ENCODE data around the gene GRB2. TPM values are rescaled to one million over a fixed set of nuclear protein-coding genes. Genes with fewer than 3 reads are reported as not detected.
"Not testable (repeated sequence)": the region's sequence is repeated elsewhere in the genome, so short reads cannot be mapped to it uniquely, and the experiment has no call there.

GRB2 gene
- total RNA-seq, 1 experiment from 2014 or later, result 95.9 TPM

DNA sequence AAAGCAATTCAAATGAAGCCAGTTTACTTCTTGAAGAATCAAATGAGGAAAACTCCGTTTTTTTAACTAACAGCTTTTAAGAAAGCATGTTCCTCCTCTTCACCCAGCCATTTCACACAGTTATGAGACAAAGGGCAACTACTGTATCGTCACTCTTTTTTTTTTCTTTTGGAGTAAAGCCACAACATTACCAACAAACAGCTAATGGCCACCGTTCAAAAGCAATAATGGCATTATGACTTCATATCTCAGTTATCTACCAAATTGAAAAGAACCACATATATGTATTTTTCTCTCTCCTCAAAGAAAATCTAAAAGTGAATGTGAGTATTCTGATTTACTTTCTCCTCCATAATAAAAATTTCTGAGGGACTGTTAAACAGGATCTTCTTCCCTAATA is 14.5 kb downstream of the GRB2 start:
- no peak for DNase-seq (ENCODE audit: extremely low read depth, low read depth)

DNA sequence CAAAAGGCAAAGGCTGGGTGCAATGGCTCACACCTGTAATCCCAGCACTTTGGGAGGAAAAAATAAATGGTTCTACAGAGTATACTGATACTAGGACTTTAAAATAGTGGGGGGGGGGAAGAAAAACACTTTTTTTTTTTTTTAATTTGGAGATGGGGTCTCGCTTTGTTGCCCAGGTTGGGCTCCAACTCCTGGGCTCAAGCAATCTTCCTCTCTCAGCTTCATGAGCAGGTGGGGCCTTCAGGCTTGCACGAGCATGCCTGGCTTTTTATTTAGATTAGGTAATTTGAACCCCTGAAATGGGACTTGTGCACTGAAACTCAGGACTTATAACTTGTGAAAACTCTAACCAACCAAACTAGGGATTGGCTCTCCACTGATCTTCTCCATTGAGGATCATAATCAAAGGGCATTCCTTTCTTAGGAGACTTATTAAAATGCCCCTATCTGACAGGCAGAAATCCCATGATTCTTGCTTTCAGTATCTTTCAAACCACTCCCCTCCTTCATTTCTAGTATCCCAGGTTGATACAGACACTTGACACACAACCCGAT is 16.9 kb downstream of the GRB2 start:
- no peak for DNase-seq (ENCODE audit: extremely low read depth, low read depth)

DNA sequence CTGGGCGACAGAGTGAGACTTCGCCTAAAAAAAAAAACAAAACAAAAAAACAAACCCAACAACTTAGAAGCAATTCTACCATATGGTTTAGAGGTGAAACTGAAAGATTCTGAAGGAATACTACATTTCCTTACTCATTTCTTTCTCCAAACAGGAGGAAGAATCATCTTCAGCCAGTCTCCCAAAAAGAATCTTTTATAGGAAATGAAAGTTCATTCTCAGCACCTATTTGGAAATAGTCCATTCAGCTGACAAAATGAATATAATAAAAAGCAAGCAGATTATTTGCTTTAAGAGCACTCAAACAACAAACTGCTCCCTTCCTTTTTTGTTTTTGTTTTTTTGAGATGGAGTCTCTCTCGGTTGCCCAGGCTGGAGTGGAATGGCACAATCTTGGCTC is 17.7 kb downstream of the GRB2 start:
- no peak for DNase-seq (ENCODE audit: extremely low read depth, low read depth)

DNA sequence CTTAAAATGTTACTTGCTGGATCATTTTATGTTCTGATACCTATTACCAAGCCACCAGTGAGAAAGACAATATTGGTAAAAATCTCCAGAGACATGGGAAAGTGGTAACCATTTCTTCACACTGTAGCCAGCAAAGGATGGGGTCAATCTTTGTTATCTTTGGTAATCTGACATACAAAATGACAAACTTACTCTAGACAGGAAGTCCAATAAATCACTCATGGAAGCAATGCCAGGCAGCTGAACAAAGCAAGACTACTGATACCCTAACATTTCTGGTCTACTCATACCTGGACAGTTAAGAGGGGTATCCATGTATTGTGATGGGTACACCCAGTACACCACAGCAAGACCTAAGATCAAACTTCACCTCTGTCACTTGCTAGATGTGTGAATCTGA is 19.0 kb downstream of the GRB2 start:
- no peak for DNase-seq (ENCODE audit: extremely low read depth, low read depth)

DNA sequence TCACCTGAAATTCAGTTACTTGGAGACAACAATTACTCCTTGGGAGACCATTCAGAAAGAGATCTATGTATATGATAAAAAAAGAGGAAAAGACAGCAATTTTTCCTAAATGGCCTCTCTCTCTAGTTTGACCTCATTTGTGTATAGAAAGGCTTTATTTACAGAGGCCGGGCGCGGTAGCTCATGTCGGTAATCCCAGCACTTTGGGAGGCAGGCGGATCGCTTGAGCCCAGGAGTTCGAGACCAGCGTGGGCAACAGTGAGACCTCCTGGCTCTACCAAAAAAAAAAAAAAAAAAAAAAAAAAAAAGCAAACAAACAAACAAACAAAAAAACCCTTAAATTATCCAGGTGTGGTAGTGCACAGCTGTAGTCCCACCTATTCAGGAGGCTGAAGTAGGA is 20.7 kb downstream of the GRB2 start:
- no peak for DNase-seq (ENCODE audit: extremely low read depth, low read depth)

DNA sequence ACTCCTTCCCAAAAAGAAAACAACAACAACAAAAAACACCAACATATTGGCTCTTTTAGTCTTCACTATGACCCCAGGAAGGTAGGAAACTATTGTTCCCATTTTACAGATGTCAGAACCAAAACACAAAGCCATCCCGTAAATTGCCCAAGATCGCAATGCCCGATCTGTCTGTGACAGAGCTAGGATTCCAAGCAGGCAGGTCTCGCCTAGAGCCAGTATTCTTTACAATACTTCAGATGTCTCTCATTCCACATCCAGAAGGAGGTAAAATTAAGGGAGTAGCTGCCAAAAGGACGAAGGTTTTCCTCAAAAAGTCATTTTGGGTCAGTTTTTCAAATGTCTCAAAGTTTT is 21.7 kb downstream of the GRB2 start:
- DNase-seq (ENCODE audit: extremely low read depth, low read depth), result no peak

DNA sequence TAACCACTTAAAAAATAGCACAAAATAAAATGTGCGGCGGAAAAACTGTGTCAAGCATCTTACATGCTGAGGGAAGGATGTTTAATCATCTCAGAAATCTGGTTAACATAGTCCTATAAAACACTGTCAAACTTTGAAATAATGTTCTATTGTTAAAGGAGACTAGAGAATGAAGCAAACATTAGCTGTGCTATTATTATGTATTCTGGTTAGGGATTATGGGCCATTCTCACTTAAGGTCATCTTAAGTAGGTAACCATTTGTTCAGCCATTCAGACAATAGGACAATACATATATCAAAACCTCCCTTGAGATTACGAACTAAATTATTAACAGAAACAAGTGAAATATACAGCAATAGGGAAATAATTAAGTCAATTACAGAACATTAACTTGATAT is 24.7 kb downstream of the GRB2 start:
- no peak for DNase-seq (ENCODE audit: extremely low read depth, low read depth)

DNA sequence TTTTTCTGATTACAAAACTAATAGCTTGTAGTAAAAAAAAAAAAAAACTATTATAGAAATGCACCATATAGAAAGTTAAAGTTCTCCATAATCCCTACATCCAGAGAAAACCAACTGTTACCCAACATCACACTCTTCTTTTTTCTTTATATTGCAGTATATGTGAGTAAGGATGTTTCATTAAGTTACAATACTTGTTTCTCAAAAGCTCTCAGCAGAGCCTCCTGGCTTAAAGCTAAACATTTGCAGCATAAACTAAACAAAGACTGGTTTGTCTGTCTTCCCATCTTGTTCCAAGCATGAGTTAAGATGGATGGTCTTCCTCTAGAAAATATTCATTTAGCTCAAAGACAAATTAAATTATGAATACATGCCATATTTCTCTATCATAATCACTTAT is 25.2 kb downstream of the GRB2 start:
- no peak for DNase-seq (ENCODE audit: extremely low read depth, low read depth)

DNA sequence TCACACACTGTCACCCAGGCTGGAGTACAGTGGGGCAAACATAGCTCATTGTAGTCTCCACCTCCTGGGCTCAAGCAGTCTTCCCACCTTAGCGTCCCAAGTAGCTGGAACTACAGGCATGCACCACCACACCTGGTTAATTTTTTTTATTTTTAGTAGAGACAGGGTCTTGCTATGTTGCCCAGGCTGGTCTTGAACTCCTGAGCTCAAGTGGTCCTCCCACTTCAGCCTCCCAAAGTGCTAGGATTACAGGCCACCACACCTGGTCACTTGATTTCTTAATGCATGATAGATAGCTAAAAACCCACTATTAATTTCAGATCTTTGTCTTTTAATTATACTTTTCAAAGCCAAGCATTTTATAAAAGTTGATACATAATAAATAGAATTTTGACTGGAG is 26.1 kb downstream of the GRB2 start:
- not testable (repeated sequence) for DNase-seq (ENCODE audit: extremely low read depth, low read depth)

DNA sequence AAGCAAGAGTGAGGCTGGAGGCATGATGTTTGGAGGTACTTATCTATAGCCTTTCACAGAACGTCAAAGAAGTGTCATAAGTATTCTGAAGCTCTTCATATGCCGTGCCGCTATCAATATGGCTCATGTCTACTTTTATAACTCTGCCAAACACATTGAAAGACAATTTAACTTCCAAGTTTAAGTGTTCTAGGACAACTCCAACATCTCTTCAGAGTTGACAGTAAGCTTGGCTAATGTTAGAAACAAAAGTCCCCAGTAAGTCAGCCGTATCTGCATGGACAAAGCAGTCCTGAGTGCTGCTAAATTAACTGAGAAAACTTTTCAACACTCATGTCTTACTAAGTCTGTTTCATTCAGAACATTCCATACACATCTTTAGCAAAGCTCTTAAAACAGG is 32.2 kb downstream of the GRB2 start:
- DNase-seq (ENCODE audit: extremely low read depth, low read depth), result no peak

DNA sequence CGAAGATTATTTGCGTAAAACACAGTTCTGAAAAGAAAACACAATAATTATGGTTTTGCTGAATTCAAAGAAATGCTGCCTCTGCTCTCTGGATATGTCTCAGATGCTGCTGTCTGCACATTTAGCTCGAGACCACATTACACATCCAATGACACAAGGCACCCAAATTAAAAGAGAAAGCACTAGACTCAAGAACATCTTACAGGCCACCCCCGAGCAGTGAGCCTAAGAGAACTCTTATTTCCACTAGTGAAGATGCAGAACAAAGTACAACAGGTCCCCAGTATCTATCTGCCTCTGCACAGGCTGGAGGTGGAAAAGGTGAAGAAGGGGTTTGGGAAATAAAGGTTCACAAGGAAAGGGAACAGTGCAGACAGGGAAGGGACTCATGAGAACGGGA is 33.5 kb downstream of the GRB2 start:
- DNase-seq (ENCODE audit: extremely low read depth, low read depth), result no peak

DNA sequence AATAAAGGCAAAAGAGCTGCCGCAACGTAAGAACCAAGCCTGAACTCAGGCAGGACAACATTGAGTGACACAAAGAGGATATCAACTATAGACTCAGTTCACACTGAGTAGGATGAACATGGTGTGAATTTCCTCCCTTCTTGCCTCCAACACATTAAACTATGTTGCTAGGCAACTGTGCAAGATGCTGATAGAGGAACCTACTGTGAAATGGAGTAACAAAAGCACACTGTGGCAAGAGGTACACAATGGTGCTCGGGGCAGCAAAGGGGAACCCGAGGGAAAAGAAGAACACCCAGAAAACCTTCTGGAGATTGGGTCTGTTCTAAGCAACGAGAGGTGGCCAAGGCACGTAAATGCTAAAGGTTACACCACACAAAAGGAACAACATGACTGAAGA is 34.1 kb downstream of the GRB2 start:
- no peak for DNase-seq (ENCODE audit: extremely low read depth, low read depth)

DNA sequence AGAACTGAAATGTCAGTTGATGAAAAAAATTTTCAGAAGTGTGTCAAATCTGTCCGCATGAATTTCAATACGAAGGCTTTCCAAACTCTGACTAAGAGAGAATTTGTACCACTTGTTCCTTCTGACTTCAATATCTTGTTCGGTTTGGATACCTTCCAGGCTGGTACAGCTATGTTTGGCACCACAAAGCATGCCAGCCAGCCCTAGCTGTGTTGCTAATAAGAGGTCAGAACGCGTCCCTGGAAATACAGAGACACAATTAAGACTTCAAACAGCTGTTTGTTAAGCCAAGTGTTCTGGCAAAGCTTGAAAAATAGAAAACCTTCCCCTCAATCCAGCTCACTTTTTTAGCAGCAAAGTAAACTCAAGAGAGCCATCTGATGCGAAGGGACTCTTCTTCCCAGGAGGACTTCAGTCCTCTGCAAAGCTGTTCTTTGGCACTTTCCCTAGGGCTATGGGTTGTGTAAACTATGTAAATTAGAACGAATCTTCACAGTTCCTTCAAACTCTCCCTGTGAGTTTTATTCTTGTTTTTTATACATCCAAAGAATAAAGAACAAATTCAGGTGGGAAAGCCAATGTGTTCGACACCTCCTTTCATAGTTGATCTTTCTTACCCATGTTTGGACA is 35.1 kb downstream of the GRB2 start:
- no peak for DNase-seq (ENCODE audit: extremely low read depth, low read depth)

DNA sequence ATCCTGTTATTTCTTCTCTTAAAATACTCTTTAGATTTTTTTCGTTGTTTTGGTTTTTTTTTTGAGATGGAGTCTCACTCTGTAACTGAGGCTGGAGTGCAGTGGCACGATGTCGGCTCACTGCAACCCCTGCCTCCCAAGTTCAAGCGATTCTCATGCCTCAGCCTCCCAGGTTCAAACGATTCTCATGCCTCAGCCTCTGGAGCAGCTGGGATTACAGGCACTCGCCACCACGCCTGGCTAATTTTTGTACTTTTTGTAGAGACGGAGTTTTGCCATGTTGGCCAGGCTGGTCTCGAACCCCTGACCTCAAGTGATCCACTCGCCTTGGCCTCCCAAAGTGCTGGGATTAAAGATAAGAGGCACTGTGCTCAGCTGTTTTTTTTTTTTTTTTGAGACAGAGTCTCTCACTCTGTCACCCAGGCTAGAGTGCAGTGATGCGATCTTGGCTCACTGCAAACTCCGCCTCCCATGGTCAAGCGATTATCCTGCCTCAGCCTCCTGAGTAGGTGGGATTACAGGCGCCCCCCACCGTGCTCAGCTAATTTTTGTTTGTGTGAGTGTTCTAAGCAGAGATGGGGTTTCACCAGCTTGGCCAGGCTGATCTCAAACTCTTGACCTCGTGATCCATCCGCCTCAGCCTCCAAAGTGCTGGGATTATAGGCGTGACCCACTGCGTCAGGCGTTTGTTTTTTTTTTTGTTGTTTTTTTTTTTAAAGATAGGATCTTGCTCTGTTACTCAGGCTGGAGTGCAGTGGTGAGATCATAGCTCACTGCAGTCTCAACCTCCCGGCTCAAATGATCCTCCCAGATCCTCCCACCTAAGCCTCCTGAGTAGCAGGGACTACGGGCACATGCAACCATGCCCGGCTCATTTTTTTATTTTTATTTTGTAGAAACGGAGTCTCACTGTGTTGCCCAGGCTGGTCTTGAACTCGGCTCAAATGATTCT is 37.4 kb downstream of the GRB2 start:
- DNase-seq (ENCODE audit: extremely low read depth, low read depth), result not testable (repeated sequence)

DNA sequence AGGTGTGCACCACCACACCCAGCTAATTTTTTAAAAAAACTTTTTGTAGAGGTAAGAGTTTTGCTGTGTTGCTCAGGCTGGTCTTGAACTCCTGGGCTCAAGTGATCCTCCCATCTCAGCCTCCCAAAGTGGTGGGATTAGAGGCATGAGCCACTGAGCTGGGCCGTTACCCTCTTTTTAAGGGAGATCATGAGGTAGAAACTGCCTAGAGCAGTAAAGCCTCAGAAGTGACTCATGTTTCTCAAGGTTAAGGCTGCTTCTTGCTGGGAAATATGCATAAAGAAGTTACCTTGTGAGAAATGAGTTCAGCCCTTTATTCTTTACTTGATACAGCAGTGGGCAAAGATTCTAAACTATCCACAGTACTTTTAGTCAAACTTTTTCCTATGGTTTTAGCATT is 38.2 kb downstream of the GRB2 start:
- no peak for DNase-seq (ENCODE audit: extremely low read depth, low read depth)

DNA sequence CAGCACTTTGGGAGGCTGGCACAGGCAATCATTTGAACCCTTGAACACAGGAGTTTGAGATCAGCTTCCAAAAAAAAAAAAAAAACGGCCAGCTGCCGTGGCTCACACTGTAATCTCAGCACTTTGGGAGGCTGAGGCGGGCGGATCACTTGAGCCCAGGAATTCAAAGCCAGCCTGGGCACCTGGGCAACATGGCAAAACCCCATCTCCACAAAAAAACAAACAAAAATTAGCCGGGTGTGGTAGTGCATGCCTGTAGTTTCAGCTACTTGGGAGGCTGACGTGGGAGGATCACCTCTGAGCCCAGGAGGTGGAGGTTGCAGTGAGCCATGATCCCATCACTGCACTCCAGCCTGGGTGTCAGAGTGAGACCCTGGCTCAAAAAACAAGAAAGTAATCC is 39.0 kb downstream of the GRB2 start:
- no peak for DNase-seq (ENCODE audit: extremely low read depth, low read depth)

DNA sequence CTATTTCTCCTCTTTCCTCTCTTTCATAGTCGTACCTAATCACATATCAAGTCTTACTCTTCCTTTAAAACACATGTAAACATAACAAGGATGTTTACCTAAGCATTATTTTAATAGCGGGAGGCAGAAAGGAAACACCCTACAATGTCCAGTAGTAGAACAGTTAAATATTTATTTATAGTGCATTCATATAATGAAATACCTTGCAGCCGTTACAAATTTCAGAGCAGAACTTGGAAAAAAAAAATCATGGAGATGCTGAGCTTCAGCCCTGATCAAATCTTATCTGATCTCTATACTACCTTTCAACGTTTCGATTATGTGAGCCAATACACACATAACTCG is 39.6 kb downstream of the GRB2 start:
- DNase-seq (ENCODE audit: extremely low read depth, low read depth), result no peak

DNA sequence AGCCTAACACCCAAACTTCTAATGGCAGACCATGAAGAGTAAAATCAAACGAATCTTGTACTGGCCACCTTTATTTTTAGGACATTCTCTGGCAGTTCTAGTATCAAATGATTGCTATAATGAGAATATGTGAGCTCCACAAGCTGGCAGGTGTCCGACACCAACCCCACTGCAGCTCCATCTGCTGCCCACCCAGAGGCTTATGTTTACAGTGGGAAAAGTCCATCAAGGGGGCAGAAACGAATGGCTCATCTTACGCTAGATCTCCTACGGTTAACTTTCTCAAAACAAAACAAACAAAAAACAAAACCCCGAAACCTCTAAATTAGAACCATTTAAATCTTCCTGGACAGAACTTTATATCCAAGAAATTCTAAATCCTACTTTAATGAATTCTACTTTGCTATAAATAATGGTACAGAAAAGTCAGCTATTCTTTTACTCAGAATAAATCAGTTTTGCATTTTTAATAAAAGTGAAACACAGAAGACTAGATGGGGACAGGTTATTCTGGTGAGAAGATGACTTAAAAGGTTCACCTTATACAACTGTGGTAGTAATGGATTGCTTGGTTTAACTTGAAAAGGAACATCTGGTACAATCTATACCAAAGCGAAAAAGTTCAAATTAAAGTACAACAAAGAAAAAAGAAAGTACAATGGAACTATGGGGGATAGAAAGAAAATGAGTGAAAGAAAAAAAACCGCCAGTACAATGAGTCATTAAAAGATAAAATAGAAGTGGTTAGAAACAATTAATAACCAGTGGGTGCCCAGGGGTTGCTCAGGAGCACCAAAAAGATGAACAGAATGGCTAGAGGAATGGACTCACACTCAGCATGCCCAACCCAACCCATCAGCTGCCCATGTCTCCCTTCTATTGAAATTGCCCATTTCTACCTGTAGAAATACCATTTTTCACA is 40.2 kb downstream of the GRB2 start:
- DNase-seq (ENCODE audit: extremely low read depth, low read depth), result no peak

DNA sequence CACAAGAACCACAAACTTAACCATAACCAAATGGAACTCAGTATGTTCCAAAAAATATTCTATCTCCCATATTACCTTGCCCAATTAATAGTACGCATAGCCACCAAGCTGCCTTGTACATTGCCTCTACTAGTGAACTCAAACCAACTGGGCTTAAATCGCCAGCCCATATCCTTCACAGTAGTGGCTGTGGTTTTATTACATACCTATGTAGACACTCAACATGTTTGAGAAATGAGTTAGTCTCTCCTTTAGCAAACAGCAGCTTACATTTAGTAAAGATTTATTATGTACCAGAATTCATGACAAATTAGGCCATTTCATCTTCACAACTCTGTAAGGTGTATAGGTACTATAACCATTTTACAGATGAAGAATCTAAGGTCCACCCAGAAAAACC is 41.4 kb downstream of the GRB2 start:
- DNase-seq (ENCODE audit: extremely low read depth, low read depth), result no peak

DNA sequence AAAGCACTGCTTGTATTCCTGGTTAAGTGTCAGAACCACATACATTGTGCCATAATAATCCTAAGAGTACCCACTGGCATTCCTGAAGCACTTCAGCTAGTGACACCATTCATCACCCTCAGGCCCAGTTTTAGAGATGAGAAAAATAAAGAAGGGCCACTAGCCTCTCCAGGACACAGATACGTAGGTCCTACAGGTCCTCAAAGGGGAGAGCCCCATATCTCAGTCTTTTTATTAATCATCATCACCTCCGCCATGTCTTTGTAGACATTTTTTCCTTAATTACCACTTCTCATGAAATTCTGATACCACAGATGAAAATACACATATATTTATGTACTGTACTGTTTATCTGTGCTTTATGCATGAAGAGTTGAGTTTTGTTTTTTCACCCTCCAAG is 43.5 kb downstream of the GRB2 start:
- no peak for DNase-seq (ENCODE audit: extremely low read depth, low read depth)

DNA sequence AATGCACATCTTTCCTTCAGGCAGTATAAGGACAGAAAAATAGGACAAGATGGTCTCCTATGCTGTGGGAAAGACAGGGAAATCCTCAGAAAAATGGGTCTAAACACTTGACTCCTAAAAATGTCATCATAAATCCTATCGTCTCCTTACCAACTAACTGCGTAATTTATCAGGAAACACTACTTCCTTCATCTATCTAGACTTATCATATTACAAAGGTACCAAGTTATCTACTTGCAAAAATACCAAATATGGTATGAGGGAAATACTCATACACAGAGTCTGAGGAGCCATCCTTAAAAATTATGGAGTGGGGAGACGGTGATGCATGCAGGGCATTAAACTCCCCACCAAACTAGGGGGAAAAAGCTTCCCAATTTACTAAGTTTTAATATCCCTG is 44.1 kb downstream of the GRB2 start:
- no peak for DNase-seq (ENCODE audit: extremely low read depth, low read depth)

Data from NCI-H460 (cell line).